HepG2 (cell line): Measurements from ENCODE around the gene EPB41L4A.

Experiments used
- HMGXB4 ChIP-seq, 2 experiments: sonication (generic) in 1 of 2; formaldehyde crosslinking in 1 of 2; IDR thresholded peaks; 2 replicates each; pipeline versions ENCODE4 v1.4.0 to v1.6.1; 2018 to 2020; ENCODE audit warnings: missing genetic modification reagents in 2 of 2, borderline replicate concordance in 1 of 2, low read depth in 1 of 2, mild to moderate bottlenecking in 1 of 2, missing biosample characterization in 1 of 2
- MAFK ChIP-seq, 2 experiments: IDR thresholded peaks in 1 of 2; conservative IDR thresholded peaks in 1 of 2; 2 replicates each; pipeline ENCODE4 v1.6.1; 2011; ENCODE audit warnings: improper control_type of control experiment in 2 of 2, low read length in 2 of 2
- MYC ChIP-seq: sonication (generic); formaldehyde crosslinking; IDR thresholded peaks from 2 replicates; pipeline ENCODE4 v1.9.0; 2021; ENCODE audit warnings: missing genetic modification reagents, borderline replicate concordance
- RNF2 ChIP-seq: fragments of 450-650 bp; conservative IDR thresholded peaks from 2 replicates; pipeline ENCODE4 v1.6.1; 2016; ENCODE audit warnings: low read depth
- TBX3 ChIP-seq: fragments of 450-650 bp; IDR thresholded peaks from 2 replicates; pipeline ENCODE4 v1.6.1; 2017; ENCODE audit warnings: antibody characterized with exemption, mild to moderate bottlenecking, inconsistent platforms, borderline replicate concordance
- ZFP37 ChIP-seq: sonication (generic); formaldehyde crosslinking; IDR thresholded peaks from 2 replicates; pipeline ENCODE4 v1.4.0; 2020; ENCODE audit warnings: missing genetic modification reagents, borderline replicate concordance
- ZNF431 ChIP-seq: sonication (generic); formaldehyde crosslinking; IDR thresholded peaks from 2 replicates; pipeline ENCODE4 v1.9.0; 2022; ENCODE audit warnings: missing genetic modification reagents, low read depth, mild to moderate bottlenecking, borderline replicate concordance
- TF ChIP-seq, protein P1 (sequence below): sonication (generic); formaldehyde crosslinking; IDR thresholded peaks from 2 replicates; pipeline ENCODE4 v1.8.0; 2022; ENCODE audit warnings: mild to moderate bottlenecking, missing genetic modification reagents, borderline replicate concordance

GRCh38 chr5:112165897-112166737 lies 253.0 kb downstream of the EPB41L4A start:
- TF ChIP-seq, protein P1, sequence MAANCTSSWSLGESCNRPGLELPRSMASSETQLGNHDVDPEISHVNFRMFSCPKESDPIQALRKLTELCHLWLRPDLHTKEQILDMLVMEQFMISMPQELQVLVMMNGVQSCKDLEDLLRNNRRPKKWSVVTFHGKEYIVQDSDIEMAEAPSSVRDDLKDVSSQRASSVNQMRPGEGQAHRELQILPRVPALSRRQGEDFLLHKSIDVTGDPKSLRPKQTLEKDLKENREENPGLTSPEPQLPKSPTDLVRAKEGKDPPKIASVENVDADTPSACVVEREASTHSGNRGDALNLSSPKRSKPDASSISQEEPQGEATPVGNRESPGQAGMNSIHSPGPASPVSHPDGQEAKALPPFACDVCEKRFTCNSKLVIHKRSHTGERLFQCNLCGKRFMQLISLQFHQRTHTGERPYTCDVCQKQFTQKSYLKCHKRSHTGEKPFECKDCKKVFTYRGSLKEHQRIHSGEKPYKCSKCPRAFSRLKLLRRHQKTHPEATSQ (CRISPR knock-in tag) = 0 out of 2 replicates have a peak, but pooled peaks have one; percentile 30
- no peak for TF ChIP-seq HMGXB4 (CRISPR knock-in tag; IDR thresholded peaks at IDR 0.05; ENCODE audit: borderline replicate concordance in 1 of 2, low read depth in 1 of 2)
- TF ChIP-seq RNF2 = no peak
- 0 out of 4 replicates have a peak, but pooled peaks of 1 of the 2 experiments have one; percentile 29 for TF ChIP-seq MAFK (conservative IDR thresholded peaks at IDR 0.05 in 1 of 2, IDR thresholded peaks at IDR 0.05 in 1 of 2; ENCODE audit: low read length in 2 of 2)
- no peak for TF ChIP-seq MYC (CRISPR knock-in tag)
- TF ChIP-seq ZNF431 (CRISPR knock-in tag) = no peak
- no peak for TF ChIP-seq TBX3
- no peak for TF ChIP-seq ZFP37 (CRISPR knock-in tag)
